NB4 (cell line): ENCODE data around the gene ZW10.
"Not testable (repeated sequence)": the region's sequence is repeated elsewhere in the genome, so short reads cannot be mapped to it uniquely, and the experiment has no call there.

Source experiments
- CTCF ChIP-seq: IDR thresholded peaks from one replicate; pipeline ENCODE4 v1.5.1; 2012; ENCODE audit warnings: low read depth, low read length
- MYC ChIP-seq: IDR thresholded peaks from 2 replicates; pipeline ENCODE4 v1.6.1; 2011; ENCODE audit warnings: low read depth, low read length
- POLR2A ChIP-seq: IDR thresholded peaks from 2 replicates; pipeline ENCODE4 v1.6.1; 2011; ENCODE audit warnings: mild to moderate bottlenecking; ENCODE audit not compliant: insufficient read length; ENCODE audit errors: extremely low read depth

GRCh38 chr11:113763040-113763439 is 10.5 kb downstream of the ZW10 start:
- not testable (repeated sequence) for TF ChIP-seq CTCF, POLR2A, MYC
